HepG2 (cell line): ENCODE measurements around the gene SLC22A23. TPM values are rescaled to one million over a fixed set of nuclear protein-coding genes. Genes with fewer than 3 reads are reported as not detected.

Experiments
- ARHGAP35 ChIP-seq: sonication (generic); formaldehyde crosslinking; IDR thresholded peaks from 2 replicates; pipeline ENCODE4 v1.9.0; 2022; ENCODE audit warnings: mild to moderate bottlenecking, inconsistent platforms, moderate library complexity, missing genetic modification reagents, borderline replicate concordance
- ATF1 ChIP-seq: IDR thresholded peaks from 2 replicates; pipeline ENCODE4 v1.6.1; 2016; ENCODE audit warnings: mild to moderate bottlenecking, control low read depth
- E2F1 ChIP-seq: sonication (generic); formaldehyde crosslinking; IDR thresholded peaks from 2 replicates; pipeline ENCODE4 v1.5.0; 2020; ENCODE audit warnings: missing genetic modification reagents
- ETV5 ChIP-seq: IDR thresholded peaks from 2 replicates; pipeline ENCODE4 v1.6.1; 2018; ENCODE audit warnings: missing biosample characterization, missing genetic modification reagents, inconsistent platforms, borderline replicate concordance
- FOSL2 ChIP-seq: sonication (generic); formaldehyde crosslinking; IDR thresholded peaks from 2 replicates; pipeline ENCODE4 v1.4.0; 2020; ENCODE audit warnings: missing genetic modification reagents
- HDAC6 ChIP-seq: fragments of 200-600 bp; sonication (generic); IDR thresholded peaks from 2 replicates; pipeline ENCODE4 v1.7.0; 2017; ENCODE audit warnings: mild to moderate bottlenecking, antibody characterized with exemption, low read length, low read depth
- HNRNPUL1 ChIP-seq: fragments of 200-400 bp; formaldehyde crosslinking; IDR thresholded peaks from 2 replicates; pipeline ENCODE4 v1.6.1; 2017; ENCODE audit warnings: low read depth, mild to moderate bottlenecking, low read length, moderate library complexity
- KLF13 ChIP-seq: sonication (generic); formaldehyde crosslinking; IDR thresholded peaks from 2 replicates; pipeline ENCODE4 v1.4.0; 2020; ENCODE audit warnings: mild to moderate bottlenecking, missing genetic modification reagents
- MAFF ChIP-seq: IDR thresholded peaks from 2 replicates; pipeline ENCODE4 v1.6.1; 2011; ENCODE audit warnings: low read depth, low read length, improper control_type of control experiment
- MIER2 ChIP-seq: IDR thresholded peaks from 2 replicates; pipeline ENCODE4 v1.6.1; 2016; ENCODE audit warnings: missing biosample characterization, missing genetic modification reagents
- PRMT3 ChIP-seq: sonication (generic); formaldehyde crosslinking; IDR thresholded peaks from 2 replicates; pipeline ENCODE4 v1.8.1; 2022; ENCODE audit warnings: low read depth, mild to moderate bottlenecking, moderate library complexity, missing genetic modification reagents, borderline replicate concordance
- RFXAP ChIP-seq: sonication (generic); formaldehyde crosslinking; IDR thresholded peaks from 2 replicates; pipeline ENCODE4 v1.4.0; 2020; ENCODE audit warnings: missing genetic modification reagents, borderline replicate concordance
- SRY ChIP-seq: sonication (generic); formaldehyde crosslinking; IDR thresholded peaks from 2 replicates; pipeline ENCODE4 v1.8.0; 2022; ENCODE audit warnings: mild to moderate bottlenecking, missing genetic modification reagents
- TBL1XR1 ChIP-seq: fragments of 150-350 bp; IDR thresholded peaks from 2 replicates; pipeline ENCODE4 v1.6.1; 2014; ENCODE audit warnings: borderline replicate concordance, low read length; ENCODE audit not compliant: partially characterized antibody
- YY1 ChIP-seq: IDR thresholded peaks from 2 replicates; pipeline ENCODE4 v1.6.1; 2011; ENCODE audit warnings: low read length, low read depth, moderate library complexity, mild to moderate bottlenecking; ENCODE audit not compliant: insufficient read depth, insufficient replicate concordance
- ZBTB21 ChIP-seq: sonication (generic); formaldehyde crosslinking; IDR thresholded peaks from 2 replicates; pipeline ENCODE4 v1.4.0; 2020; ENCODE audit warnings: missing genetic modification reagents
- ZFP36 ChIP-seq: fragments of 150-350 bp; IDR thresholded peaks from 2 replicates; pipeline ENCODE4 v1.6.1; 2018; ENCODE audit warnings: borderline replicate concordance, low read length, low read depth; ENCODE audit not compliant: partially characterized antibody
- ZFP37 ChIP-seq: sonication (generic); formaldehyde crosslinking; IDR thresholded peaks from 2 replicates; pipeline ENCODE4 v1.4.0; 2020; ENCODE audit warnings: missing genetic modification reagents, borderline replicate concordance
- ZNF24 ChIP-seq: fragments of 450-650 bp; IDR thresholded peaks from 2 replicates; pipeline ENCODE4 v1.6.1; 2017; ENCODE audit warnings: antibody characterized with exemption, mild to moderate bottlenecking
- ZNF367 ChIP-seq: sonication (generic); formaldehyde crosslinking; IDR thresholded peaks from 2 replicates; pipeline ENCODE4 v1.4.0; 2020; ENCODE audit warnings: missing genetic modification reagents, borderline replicate concordance
- ZNF607 ChIP-seq: sonication (generic); formaldehyde crosslinking; IDR thresholded peaks from 2 replicates; pipeline ENCODE4 v1.5.1; 2020; ENCODE audit warnings: missing genetic modification reagents, mild to moderate bottlenecking, borderline replicate concordance
- ZNF616 ChIP-seq: sonication (generic); formaldehyde crosslinking; IDR thresholded peaks from 2 replicates; pipeline ENCODE4 v1.5.0; 2020; ENCODE audit warnings: low read depth, mild to moderate bottlenecking, missing genetic modification reagents
- polyA plus RNA-seq, 8 experiments: library from polyadenylated mRNA; depleted of rRNA in 3 of 8; stranded (reverse) in 7 of 8; unstranded in 1 of 8; fragments of >200 nt; fragmentation: Illumina TruSeq in 4 of 8; extraction: Trizol in 4 of 8; gene quantifications; 2 replicates each; pipeline versions ENCODE4 v1.2.1 to v1.2.3, GENCODE V29; 2011 to 2016; ENCODE audit warnings: low read depth in 4 of 8, missing spikeins in 1 of 8, mixed read lengths in 1 of 8; ENCODE audit not compliant: insufficient read depth in 1 of 8
- total RNA-seq, 5 experiments: library from RNA; depleted of rRNA; stranded (reverse); fragments of >200 nt; fragmentation: Illumina TruSeq; extraction: Trizol; gene quantifications; 2 replicates each; pipeline ENCODE4 v1.2.3, GENCODE V29; 2016; ENCODE audit warnings: low read depth in 1 of 5
- TF ChIP-seq, protein P1 (sequence below): sonication (generic); formaldehyde crosslinking; IDR thresholded peaks from 2 replicates; pipeline ENCODE4 v1.4.0; 2020; ENCODE audit warnings: missing genetic modification reagents
- TF ChIP-seq, protein P2 (sequence below): sonication (generic); formaldehyde crosslinking; IDR thresholded peaks from 2 replicates; pipeline ENCODE4 v1.4.0; 2020; ENCODE audit warnings: missing genetic modification reagents

Gene SLC22A23
- total and polyA plus RNA-seq, 2 of the 13 experiments (the other 11 are each of a cell fraction or from before 2014, with no cell fraction given): 11.8 to 17.5 TPM

DNA sequence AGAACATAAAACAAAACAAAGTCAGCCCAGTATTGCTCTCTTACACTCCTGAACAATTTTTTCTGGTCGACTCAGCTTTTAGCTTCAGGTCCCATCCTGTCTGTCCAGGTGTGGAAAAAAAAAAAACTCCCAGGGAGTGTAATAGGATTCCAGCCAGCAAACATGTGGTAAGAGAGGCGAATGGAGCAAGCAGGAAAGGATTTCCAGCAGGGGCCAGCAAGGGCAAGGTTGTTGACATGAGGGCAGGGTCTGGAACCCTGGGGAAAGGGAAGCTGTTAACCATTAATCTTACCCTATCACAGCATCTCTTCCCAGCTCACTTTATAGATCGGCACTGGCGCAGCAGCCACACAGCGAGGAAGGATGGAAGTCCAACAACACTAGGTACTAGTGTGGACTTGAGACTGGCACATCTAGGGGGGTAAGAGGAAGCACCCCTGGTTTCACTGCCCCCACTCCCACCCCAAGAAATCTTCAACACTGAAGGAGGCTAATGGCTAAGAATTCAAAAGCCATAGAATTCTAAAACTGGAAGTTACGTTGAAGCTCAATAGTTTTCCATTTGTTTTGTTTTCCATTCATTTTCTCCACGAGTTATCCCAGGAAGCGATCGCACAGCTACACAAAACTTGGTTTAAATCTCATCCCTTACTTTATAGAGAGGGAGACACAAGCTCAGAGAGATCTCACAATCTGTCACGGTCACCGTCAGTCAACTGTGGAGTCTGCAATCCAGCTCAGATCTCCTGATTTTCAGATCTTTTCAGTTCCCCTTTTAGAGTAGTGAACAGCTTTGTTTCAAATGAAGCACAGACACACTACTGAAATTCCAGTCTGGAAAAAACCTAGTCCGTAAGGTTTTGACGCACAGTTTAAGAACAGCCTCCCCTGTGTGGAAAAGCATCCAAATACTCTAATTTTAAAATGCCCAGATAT lies 53.3 kb downstream of the SLC22A23 start (continued):
- peak; percentile 78 for TF ChIP-seq TBL1XR1
- no peak for TF ChIP-seq ZNF367 (CRISPR knock-in tag)
- peak; percentile 35; the same call in 1 of the 2 replicates for TF ChIP-seq ZBTB21 (CRISPR knock-in tag)
- peak; percentile 61 for TF ChIP-seq YY1
- peak; percentile 94 for TF ChIP-seq RFXAP (CRISPR knock-in tag)
- peak; percentile 61 for TF ChIP-seq MAFF
- TF ChIP-seq KLF13: no peak
- TF ChIP-seq ZFP37 (CRISPR knock-in tag): peak; percentile 91; the same call in 1 of the 2 replicates
- TF ChIP-seq MIER2: peak; percentile 71; the same call in 1 of the 2 replicates
- TF ChIP-seq E2F1 (CRISPR knock-in tag): 0 out of 2 replicates have a peak, but pooled peaks have one; percentile 54
- TF ChIP-seq SRY (CRISPR knock-in tag): peak; percentile 89; the same call in 1 of the 2 replicates
- TF ChIP-seq HNRNPUL1: peak; percentile 93
- TF ChIP-seq ZNF24: peak; percentile 16; the same call in 1 of the 2 replicates
- TF ChIP-seq ARHGAP35: 0 out of 2 replicates have a peak, but pooled peaks have one; percentile 19
- TF ChIP-seq FOSL2: peak; percentile 88
- 0 out of 2 replicates have a peak, but pooled peaks have one; percentile 62 for TF ChIP-seq ZNF616 (CRISPR knock-in tag)
- TF ChIP-seq ETV5 (CRISPR knock-in tag): peak; percentile 96
- TF ChIP-seq ZNF607 (CRISPR knock-in tag): peak; percentile 66; the same call in 1 of the 2 replicates
- TF ChIP-seq ATF1: peak; percentile 64
- TF ChIP-seq, protein P1, sequence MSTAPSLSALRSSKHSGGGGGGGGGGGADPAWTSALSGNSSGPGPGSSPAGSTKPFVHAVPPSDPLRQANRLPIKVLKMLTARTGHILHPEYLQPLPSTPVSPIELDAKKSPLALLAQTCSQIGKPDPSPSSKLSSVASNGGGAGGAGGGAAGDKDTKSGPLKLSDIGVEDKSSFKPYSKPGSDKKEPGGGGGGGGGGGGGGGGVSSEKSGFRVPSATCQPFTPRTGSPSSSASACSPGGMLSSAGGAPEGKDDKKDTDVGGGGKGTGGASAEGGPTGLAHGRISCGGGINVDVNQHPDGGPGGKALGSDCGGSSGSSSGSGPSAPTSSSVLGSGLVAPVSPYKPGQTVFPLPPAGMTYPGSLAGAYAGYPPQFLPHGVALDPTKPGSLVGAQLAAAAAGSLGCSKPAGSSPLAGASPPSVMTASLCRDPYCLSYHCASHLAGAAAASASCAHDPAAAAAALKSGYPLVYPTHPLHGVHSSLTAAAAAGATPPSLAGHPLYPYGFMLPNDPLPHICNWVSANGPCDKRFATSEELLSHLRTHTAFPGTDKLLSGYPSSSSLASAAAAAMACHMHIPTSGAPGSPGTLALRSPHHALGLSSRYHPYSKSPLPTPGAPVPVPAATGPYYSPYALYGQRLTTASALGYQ (CRISPR knock-in tag): peak; percentile 99
- TF ChIP-seq, protein P2, sequence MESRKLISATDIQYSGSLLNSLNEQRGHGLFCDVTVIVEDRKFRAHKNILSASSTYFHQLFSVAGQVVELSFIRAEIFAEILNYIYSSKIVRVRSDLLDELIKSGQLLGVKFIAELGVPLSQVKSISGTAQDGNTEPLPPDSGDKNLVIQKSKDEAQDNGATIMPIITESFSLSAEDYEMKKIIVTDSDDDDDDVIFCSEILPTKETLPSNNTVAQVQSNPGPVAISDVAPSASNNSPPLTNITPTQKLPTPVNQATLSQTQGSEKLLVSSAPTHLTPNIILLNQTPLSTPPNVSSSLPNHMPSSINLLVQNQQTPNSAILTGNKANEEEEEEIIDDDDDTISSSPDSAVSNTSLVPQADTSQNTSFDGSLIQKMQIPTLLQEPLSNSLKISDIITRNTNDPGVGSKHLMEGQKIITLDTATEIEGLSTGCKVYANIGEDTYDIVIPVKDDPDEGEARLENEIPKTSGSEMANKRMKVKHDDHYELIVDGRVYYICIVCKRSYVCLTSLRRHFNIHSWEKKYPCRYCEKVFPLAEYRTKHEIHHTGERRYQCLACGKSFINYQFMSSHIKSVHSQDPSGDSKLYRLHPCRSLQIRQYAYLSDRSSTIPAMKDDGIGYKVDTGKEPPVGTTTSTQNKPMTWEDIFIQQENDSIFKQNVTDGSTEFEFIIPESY: peak; percentile 85
- TF ChIP-seq PRMT3 (CRISPR knock-in tag): no peak
- no peak for TF ChIP-seq HDAC6
- peak; percentile 5 for TF ChIP-seq ZFP36
